DND-41 (cell line): ENCODE data around the gene MEIS1.

ENCODE experiments used
- EZH2 ChIP-seq: IDR thresholded peaks from 3 replicates; pipeline ENCODE4 v1.6.1; 2012; ENCODE audit warnings: borderline replicate concordance, low read depth, mild to moderate bottlenecking, moderate library complexity, low read length, inconsistent platforms; ENCODE audit not compliant: severe bottlenecking
- TF ChIP-seq, protein P1 (sequence below): IDR thresholded peaks from 2 replicates; pipeline ENCODE4 v1.5.1; 2012; ENCODE audit warnings: borderline replicate concordance, low read length, moderate library complexity, mild to moderate bottlenecking; ENCODE audit not compliant: poor library complexity, severe bottlenecking; ENCODE audit errors: extremely low read depth

GRCh38 chr2:66594001-66594400 lies 159.1 kb downstream of the MEIS1 start:
- TF ChIP-seq, protein P1, sequence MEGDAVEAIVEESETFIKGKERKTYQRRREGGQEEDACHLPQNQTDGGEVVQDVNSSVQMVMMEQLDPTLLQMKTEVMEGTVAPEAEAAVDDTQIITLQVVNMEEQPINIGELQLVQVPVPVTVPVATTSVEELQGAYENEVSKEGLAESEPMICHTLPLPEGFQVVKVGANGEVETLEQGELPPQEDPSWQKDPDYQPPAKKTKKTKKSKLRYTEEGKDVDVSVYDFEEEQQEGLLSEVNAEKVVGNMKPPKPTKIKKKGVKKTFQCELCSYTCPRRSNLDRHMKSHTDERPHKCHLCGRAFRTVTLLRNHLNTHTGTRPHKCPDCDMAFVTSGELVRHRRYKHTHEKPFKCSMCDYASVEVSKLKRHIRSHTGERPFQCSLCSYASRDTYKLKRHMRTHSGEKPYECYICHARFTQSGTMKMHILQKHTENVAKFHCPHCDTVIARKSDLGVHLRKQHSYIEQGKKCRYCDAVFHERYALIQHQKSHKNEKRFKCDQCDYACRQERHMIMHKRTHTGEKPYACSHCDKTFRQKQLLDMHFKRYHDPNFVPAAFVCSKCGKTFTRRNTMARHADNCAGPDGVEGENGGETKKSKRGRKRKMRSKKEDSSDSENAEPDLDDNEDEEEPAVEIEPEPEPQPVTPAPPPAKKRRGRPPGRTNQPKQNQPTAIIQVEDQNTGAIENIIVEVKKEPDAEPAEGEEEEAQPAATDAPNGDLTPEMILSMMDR = no peak
- no peak for TF ChIP-seq EZH2
